HG03558 (cell line): ENCODE results near the gene UTP15.

Experiments
- ATAC-seq: cut with Tn5 transposase; IDR thresholded peaks from one replicate; pipeline ENCODE4 v1.9.1; 2021; ENCODE audit warnings: moderate number of reproducible peaks; ENCODE audit not compliant: unreplicated experiment; ENCODE audit errors: extremely low read depth

UTP15 gene, protein sequence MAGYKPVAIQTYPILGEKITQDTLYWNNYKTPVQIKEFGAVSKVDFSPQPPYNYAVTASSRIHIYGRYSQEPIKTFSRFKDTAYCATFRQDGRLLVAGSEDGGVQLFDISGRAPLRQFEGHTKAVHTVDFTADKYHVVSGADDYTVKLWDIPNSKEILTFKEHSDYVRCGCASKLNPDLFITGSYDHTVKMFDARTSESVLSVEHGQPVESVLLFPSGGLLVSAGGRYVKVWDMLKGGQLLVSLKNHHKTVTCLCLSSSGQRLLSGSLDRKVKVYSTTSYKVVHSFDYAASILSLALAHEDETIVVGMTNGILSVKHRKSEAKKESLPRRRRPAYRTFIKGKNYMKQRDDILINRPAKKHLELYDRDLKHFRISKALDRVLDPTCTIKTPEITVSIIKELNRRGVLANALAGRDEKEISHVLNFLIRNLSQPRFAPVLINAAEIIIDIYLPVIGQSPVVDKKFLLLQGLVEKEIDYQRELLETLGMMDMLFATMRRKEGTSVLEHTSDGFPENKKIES

DNA sequence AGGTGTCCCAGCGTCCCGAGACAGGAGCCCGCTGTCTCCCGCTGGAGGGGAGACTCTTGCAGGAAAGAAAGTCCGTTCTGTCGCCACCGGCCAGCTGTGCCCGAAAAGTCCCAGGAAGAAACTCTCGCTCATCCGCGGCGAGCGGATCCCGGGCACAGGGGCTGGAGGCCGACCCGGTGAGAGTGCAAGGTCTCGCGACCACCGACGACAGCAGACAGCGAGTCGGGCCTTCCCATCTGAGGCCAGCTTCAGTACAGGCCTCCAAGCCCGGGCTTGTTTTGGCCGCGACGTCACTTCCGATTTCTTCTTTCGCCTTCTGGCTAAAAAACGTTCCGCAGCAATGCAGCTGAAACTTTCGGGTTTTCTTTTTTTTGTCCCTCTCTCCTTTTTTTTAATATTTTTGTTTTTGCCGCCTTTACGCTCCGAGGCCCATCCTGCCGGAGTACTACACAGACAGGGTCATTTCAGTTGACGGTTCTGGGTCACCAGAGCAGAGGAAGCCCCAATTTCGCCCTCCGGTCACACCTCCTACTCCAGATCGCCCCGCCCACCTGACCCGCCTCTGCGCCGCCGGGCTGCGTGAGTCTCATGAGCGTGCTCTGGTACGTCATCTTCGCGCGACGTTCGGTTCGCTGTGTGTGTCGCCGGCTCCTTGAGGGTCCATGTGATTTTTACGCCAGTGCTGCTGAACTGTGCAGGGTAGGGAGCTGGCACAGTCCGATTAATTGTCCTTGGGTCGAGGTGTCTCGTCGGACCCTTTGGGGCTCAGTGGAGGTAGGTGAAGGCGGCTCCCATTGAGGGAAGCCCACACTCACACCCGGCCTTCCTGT is at the start of gene UTP15, which contains the start of gene ANKRA2:
UTP15 (plus strand) TSS at position 605 of the 830 bp plus-strand sequence. CDS start 1,602 bp downstream, outside the sequence.
ANKRA2 (minus strand) TSS at position 501 of the 830 bp plus-strand sequence. CDS start 2,758 bp downstream, outside the sequence.
- peak; percentile 74 for ATAC-seq

DNA sequence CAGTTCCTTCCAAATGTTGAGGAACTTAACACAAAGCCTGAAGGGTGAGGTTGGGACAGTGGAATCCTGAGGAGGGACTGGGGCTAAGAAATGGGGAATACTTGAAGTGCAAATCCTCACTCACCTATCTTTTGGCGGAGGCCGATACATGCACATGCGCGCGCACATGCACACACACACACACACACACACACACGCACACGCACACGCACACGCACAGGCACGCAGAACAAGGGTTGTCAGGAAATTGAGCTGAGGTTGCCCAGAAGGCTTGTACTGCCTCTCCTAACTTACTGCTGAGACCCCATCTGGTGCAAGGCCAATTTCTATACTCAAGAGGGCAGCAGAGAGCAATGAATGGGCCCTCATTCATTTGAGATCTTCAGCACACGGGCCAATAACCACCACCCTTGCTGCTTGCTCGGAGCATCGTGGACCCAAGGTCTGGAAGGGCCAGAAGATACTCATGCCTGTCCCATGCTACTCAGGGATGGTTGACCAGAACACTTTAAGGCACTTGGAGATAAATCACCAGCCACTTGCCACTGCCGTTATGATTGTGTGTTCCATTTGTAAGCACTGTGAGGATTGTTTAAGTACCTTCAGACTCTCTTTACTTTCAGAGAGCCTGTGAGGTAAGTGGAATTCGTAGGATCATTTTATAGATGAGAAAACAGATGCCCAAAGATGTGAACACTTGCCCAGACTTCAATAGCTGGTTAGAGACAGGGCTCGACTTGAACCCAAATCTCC is 45.8 kb upstream of the UTP15 start:
- peak; percentile 73 for ATAC-seq

DNA sequence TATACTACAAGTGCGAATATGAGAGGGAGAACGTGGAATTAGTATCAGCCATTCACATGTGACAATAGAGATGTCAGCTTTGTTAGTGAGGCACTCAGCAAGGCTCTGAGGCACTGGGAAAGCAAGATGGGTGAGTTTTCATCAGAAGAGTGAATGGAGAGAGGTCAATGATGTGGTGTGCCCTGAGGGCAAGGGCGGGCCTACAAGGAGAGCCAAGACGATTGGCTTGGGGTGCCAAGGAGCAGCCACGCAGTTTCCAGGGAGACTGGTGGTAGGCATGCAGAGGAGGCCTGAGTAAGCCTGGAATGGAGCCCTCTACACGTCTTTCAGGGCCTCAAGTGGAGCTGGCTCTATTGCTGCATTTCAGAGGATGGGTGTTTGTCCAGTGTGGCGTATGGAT is 42.6 kb upstream of the UTP15 start:
- ATAC-seq = no peak

DNA sequence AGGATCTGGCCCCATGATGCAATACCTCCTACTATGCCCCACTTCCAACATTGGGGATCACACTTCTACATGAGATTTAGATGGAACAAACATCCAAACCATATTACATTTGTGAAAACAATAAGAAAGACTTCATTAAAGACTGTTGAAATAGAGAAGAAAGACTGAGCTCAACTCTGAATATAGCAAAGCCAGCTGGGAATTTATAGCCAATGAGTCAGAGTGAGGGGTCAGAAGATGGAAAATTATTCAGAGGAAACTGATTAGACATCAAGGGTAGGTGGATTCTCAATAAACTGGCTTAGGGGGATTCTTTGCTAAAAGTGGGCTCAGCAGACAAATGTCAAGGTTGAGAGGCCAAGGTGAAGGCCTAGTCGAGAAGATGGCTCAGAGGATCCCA is 41.7 kb upstream of the UTP15 start:
- no peak for ATAC-seq

DNA sequence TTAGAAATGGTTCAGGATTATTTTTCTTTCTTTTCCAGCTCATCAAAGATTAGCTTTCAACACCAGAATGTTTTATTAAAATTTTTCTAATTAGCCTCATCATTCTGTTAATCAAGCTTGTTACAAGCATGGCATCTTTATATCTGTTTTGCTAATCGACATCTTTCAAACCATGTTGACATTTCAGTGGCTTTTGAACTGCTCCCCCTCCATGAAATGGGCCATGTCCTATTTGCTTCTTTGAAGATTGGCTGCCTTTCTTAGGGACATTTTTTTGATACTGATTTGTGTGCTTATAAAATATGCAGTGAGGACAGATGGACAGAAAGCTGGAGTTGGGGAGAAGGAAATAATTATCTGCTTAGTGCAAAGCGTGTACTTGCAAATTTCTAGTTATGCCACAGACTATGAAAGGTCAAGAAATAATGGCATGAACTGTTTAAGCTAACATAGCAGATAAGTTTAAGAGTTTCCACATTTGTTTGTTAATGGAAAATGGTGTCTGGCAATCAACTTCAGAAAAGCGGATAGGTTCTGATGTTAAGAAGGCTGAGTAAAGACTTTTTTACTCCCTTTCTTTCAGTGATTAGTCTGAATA is 39.8 kb upstream of the UTP15 start:
- ATAC-seq = no peak

DNA sequence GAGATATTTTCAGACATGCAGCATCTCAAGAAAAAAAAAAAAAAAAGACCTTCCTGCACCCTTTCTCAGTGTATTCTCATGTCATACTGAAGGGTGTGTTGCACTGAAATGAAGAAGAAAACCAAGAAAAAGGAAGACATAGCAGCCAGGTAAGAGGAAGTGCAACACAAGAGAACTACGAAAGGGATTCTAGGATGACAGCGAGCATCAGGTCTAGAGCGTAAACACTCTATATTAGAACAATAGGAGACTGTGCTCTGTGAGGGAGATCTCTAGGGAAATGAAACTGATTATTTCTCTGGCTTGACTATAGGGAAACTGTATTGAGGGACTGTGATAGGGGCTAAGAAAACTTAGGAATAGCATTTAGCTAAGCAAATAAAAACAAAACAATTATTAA is 37.3 kb upstream of the UTP15 start:
- no peak for ATAC-seq

DNA sequence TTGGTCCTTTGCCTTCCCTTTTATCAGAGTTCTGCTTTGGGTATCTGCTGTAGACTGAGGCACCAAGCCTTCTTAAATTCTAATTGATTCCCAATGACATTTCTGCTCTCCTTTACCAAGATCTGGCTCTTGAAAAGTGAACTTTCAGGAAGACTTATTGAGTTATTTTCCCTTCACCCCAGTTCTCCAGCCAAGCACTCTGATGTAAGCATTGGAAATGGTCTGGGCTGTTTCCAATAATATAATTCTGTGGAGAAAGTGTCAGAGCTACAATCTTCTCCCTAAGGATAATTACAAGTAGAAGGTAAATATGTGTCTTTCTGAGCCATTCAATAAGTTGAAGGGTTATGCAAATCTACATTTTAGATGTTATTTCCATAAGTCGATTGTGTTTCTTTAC is 36.5 kb upstream of the UTP15 start:
- ATAC-seq = no peak

DNA sequence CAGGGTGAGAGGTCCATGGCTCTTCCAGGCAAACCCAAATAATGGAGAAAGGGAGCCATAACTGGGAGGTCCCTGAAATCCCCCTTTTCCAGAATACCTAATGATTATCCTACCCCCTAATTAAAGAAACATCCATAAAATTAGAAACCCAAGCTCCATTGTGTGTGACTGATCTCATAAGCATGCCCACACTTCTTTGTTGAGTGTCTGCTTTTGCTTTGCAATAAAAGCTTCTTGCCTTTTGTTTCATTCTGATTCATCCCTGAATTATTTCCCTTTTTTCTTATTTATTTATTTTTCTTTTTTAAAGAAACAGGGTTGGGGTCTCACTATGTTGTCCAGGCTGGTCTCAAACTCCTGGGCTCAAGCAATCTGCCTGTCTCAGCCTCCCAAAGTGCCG is 34.2 kb upstream of the UTP15 start:
- no peak for ATAC-seq

DNA sequence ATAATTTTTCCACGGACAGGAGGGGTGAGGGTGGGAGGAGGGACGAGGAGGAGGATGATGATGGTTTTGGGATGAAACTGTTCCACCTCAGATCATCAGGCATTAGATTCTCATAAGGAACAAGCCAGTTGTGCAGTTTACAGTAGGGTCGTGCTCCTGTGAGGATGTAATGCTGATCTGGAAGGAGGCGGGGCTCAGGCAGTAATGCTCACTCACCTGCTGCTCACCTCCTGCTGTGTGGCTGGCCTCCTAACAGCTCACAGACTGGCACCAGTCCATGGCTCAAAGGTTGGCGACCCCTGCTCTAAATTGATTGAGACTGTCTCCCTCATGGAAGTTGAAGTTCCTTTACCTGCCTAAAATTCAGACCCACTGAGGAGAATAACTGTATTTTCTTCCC is 33.3 kb upstream of the UTP15 start:
- ATAC-seq = no peak

DNA sequence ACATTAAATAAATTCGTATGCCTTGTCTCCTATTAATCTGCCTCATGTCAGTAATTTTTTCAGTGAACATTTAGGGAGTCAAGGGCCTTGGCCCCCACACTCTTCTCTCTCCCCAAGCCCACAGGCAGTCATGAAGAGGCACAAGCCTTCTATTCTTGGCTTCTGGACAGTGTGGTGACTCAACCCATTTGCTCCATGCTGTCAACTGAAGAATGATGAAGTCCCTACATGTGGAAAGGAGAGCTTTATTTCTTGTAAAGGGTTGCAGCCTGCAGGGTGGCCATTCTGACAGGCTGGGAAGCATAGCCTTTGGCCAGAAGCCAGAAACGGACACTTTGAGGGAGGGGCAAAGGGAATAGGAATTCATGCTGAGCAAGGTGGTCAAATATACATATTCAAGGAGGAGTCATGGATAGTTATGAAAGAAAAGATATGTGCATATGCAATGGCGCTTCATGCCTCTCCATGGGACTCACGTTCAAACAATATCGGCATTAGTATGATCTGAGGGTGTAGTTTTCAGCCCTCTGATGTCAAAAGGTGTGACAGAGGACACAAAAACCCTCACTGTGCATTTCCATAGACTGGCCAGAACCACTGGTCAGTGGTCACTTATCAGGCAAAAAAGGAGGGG is 31.4 kb upstream of the UTP15 start:
- ATAC-seq = no peak

DNA sequence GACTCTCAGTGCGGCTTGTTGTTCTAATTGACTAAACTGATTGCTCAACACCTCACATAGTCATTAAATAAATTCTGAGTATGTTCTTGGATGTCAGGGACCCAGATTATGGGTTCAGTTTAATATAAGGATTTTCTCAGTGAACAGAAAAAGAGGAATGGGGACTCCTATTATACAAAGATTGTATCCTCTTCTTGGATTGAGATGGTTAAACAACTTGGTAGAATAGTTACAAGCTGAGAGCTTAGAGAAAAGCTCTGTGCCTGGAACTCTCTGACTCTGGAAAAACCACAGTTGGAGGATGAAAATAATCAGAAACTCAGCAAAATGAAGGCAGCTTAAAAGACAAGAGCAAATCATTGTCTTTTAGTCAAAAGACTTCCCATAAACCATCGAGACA is 30.6 kb upstream of the UTP15 start:
- no peak for ATAC-seq

DNA sequence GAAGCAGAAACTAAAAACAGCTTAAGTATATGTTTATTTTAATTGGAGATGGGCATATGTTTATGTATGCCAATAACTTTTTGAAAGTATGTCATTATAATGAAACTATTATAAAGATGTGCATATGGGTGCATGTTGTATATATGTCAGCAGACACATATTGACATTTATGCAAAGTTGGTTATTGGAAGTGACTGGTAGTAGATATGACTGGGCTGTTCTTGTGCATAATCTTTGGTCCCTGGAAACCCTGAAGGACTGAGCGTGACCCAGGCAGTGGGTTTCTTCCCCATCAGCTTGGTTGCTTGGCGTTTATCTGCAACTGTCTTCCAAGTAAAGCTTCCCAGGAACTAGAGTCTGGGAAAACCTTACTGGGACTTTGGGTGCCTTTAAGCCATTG is 25.8 kb upstream of the UTP15 start:
- no peak for ATAC-seq

DNA sequence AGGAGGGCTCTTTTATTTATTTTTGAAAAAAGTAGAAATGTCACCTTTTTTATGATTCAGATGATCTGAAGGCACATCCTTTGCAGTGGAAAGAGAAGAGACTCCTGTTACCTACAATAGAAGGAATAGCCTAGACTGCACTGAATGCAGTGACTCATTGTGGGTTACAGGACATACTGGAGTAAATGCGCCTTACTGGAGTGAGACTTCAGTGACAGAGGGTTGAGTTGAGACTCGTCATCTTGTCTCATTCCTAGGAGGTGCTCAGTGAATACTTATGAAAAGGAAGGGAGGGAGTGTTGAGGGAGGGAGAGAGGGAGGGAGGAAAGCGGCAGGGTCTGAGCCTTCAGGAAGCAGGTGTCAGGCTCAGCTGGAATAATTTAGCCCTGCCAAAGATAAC is 25.4 kb upstream of the UTP15 start:
- ATAC-seq = no peak

DNA sequence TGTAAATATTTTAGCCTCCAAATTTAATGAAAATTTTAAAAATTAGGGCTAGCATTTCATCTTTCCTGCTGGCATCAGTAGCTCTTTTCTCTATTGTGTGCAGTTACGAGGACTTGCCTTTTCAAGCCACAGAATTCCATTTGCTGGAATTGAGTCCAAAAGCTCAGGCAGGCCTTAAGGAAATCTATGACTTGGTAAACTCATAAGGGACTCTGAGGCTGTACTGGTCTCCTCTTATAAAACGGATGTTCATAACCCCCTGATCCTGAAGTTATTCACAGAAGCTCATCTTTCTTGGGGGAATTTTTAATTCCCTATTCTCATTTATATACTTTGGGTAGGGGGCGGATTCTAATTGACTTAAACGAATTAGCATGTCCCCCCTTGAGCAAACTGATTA is 23.5 kb upstream of the UTP15 start:
- ATAC-seq = no peak

DNA sequence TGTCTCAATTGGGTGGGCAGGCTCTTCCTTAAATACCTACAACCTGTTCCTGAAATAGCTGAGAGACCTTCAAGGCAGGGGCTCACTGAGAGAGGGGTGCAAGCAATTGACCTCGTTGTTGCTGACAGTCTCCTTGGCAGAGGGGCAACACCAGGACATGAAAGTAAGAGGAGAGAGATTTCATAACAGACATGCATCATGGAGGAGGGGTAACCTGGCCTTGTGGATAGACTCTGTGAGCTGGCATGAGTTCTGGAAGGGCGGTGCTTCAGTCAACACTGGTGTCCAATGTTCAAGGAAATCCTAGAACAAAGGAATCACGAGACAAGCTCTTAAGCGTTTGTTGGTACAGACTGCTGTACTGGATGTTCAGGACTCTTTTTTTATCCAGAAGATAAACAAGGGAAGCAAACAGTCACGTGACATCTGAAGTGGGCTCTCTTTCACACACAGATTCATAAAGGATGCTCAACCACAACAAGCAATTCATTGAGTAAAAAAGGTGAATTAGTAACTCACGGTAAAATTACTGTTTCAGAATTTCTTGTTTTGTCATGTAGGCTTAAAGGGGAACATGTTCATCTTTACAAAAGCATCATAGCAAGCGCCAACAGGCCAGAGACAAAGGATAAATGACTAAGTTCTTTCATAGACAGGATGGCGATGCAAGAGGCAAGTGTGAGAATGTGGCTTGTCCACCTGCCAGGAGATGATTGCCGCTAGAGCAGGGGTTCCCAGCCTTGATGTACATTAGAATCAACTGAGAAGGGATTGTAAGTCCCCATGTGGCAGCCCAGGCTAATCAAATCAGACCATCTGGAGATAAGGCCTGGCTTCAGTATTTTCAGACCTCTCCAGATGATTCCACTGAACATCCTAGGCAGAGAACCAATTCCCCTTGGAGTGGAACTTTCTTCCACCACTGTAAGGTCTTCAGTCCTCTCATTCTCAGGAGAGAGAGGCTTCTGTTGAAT is 20.8 kb upstream of the UTP15 start:
- ATAC-seq = no peak

DNA sequence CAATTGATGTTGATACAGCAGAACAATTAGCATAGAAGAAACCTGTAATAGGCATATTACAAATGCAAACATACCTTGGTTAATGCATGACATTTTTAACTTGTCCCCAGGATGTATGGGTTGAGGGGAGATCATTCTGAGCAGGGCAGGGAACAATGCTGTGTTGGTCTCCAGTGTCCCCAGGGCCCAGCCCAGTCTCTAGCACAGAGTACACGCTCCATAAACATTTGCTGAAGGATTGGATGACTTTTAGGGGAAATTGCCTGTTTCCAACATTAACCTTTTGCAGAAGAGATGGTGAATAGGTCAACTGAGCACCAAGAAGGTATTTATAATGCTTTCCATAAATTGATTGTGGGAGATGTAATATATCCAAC is 20.2 kb upstream of the UTP15 start:
- ATAC-seq = no peak

DNA sequence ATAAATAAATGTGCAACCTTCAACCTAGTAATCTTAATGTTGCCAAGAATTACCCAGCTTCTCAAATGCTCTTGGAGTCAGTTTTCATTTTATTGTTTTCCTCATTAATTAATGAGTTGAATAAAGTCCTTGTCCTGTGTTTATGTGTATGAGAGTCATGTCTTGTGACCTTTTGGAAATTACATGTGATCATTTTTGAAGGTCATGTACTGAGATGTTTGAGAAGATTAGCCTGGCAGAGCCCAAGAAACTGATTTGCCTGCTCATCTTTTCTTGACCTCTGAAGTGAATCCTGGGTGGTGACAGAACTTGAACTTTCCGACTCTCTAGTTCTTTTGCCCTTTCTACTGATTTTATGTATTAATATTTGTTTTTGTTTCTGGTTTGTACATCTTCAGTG is 15.5 kb upstream of the UTP15 start:
- ATAC-seq = no peak

DNA sequence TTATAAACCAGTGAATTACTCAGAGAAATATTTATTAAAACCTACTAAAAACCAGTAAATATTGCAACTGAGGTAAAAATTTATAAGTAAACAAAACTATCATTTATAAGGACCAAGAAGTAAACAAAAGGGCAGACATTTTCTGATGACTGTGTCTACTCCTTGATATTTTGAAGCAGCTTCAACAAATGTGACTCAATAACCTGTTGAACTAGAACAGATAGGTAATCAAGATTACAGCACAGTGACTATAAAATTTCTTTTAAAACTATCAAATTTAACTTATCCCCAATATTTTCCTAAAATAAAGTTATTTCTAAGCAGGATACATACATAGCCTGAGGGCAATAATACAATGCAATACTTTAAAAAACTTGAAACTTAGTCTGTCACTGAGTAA is 12.9 kb upstream of the UTP15 start:
- ATAC-seq = no peak

DNA sequence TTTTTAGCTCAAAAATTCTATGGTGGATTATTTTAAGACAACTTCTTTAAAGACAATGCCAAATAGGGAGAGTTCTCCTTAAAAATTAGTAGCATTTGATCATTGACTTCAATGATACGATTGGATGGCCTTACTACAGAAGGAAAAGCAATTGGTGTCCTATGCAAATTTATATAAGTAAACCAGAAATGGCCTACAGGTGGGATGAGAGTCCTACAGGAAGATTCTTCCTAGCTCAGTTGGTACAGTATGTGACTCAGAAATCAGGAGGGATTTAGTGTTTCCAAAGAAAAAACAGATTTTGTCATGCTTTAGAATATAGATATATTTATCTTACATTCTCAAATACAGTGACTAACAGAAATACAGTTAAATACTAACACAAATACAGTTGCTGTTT is 6.6 kb upstream of the UTP15 start:
- ATAC-seq = no peak
